HG03575 (cell line): ENCODE results near the gene SPTLC2.
A peak's percentile ranks its signal among the peaks of the same experiment; 100 is the strongest.

Experiments used
- ATAC-seq: cut with Tn5 transposase; IDR thresholded peaks from one replicate; pipeline ENCODE4 v1.9.1; 2021; ENCODE audit not compliant: unreplicated experiment, insufficient number of reproducible peaks, low FRiP score; ENCODE audit errors: extremely low read depth

SPTLC2 gene

DNA sequence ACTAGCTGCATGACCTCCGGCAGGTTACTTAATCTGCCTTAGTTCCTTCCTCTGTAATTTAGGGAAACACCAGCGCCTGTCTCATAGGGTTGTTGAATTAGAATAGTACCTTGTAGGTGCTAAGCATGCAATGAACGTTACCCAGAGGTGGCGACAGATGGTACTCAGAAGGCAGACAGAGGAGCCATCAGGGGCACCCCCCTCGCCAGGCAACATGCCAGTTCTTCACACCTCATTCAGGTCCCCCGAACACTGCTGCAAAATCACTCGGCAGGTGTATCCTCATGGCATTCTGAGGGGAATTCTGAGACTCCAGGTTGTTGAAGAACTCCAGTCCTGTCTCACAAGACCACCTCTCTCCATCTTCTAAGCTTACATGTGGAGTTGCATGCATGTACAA is 127.9 kb downstream of the SPTLC2 start:
- no peak for ATAC-seq

DNA sequence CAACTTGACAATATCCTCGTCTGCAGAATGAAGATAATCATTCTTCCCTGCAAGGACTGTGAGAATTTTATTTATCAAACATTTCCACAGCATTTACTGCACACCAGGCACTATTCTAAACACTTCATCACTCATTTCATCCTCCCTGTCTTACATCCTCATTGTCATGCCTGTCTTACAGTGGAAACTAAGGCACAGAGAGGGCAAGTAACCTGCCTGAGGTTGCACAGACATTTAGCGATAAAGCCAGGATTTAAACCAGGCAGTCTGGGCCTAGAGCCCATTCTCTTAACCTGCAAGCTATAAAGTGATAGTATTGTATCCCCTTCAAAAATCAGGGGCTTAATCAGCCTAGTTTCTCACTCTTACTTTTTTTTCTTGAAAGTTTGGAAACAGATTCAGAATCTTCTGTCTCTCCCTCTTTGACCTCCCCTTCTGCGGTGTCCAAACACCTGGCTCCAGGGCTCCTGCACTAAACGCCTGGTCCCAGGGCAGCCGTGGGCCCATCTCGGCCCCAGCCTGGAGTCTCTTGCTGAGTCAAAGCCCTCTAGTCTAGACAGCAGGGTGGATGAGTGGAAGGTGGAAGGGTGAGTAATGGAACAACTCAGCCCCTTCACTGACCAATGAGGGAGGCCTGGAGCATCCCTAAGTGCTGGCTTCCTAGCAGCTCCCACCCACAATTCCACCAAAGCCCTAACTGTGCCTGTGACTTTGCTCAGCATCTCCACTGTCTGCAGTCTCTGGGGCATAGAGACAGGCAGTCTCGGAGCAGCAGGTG is 130.3 kb downstream of the SPTLC2 start:
- no peak for ATAC-seq

DNA sequence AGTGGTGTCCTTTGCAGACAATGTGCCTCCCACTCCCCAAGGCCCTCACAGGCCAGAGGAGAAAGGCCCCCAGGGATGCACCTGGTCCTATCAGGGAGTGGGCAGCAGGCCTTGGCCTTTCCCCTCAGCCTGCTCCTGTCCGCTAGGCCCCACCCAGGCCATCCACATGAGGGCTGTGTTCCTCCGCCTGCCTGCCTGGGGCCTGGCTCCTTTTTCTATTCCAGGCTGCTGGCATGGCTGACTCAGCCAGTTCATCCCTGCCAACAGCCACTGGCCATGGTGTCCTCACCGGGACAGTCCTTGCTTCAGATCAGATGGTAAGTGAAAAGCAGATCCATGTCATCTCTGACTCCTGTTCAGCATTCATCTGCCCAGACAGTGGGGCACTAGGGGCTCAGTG is 131.2 kb downstream of the SPTLC2 start:
- no peak for ATAC-seq

DNA sequence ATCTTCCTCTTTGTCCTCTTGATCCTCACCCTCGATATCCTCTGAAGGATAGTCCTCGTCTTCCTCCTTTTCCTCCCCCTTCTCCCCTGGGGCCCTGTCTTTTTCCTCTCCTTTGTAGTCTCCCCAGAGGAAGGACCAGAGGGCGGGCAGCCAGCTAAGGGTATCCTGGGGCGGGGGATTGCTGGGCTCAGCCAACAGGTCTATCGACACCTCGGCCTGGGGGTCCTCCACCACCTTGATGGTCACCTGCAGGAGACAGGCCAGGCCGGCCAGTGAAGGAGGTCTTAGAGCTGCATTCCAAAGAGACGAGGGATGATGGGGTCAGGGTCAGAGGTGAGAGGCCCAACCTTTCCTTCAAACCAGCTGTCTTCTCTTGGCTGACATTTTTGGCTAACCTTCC is 134.0 kb downstream of the SPTLC2 start:
- ATAC-seq = no peak

DNA sequence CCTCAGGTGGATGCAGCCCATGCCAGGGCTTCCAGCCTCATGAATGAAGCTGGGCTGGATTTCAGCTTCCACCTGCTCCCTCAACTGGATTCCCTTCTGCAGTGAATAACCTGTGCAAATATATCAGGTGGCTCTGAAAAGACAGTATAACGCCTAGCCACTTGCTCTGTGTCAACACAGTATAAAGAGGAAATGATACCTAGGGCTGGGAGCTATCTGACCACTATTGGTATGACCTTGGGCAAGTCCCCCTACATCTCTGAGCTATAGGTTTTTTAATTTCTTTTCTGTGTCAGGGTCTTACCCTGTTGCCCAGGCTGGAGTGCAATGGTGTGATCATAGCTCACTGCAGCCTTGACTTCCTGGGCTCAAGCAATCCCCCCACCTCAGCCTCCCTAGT is 137.6 kb downstream of the SPTLC2 start:
- peak; percentile 86 for ATAC-seq

DNA sequence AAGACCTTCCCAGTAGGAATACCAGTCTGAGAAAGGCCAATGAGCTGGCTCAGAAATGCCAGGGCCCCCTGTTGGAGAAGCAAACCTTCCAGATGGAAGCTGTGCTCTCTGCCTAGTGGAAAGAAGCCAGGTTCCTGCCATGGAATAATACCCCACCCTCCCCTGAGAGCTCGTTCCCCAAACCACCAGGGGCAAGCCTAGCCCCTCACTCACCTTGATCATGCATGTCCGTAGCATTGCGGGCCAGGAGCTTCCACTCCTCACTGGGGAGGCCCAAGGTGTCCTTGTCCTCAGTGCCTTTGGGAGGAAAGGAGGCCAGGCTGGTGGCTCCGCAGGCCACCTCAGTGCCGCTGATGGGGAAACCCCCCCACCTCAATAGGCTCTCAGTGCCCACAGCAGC is 138.4 kb downstream of the SPTLC2 start:
- ATAC-seq = no peak

DNA sequence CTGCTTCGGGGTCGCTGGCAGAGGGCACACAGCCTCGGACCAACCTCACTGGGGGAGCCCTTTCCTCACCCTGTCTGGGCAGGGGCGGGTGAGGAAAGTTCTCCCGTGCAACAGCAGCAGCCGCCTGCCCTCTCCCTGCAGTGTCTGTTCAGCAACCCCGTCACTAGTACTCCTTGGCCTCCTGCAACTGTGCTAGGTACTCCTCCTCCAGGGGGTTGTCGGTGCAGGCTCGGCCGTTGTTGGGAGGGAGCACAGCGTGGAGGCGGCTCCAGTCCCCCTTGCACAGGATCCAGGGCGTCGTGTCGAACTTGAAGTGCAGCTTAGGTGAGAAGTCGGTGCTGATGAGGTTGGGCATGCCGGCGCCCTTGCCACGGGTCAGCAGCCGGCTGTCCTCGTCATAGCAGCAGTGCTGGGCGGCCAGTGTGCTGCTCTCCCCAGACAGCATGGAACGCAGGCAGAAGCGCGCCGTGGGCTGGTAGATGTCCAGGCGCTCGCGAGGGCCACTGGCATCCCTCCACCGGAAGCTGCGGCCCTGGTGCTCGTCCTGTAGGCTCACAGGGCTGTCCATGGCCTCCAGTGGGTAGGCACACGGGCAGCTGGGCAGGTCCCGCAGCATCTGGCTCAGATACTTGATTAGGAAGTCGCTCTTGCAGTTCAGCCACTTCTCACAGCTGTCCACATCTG is 140.9 kb downstream of the SPTLC2 start:
- no peak for ATAC-seq

DNA sequence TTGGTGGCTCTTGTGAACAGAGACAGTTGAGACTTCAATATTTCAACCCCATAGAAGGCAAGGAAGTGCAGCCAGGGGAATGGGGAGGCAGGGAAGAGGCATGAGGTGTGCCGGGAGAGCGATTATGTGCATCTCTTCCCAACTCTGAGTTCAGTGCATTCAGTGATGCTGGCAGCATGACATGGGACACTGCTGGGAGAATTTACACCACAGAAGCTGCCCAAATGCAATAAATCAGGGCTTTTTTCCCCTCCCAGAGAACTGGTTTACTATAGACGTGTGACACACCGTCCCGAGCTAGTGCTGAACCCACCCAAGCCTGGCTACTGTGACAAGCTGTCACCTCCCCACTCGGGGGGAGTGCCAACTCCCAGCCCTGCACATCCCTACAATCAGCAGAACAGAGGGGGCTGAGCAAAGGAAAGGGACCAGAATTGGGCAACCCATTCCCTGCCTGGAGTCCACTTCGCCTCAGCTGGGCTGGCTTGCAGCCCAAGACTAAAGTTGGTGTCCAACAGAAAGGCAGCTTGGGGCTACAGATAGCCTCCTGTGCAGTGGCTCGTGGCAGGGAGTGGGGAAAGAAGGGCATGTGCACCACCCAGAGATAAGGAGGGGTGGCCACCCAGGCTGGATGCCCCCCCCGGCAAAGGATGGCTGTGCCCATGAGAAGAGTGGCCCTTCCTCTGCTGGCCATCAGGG is 141.8 kb downstream of the SPTLC2 start:
- no peak for ATAC-seq

DNA sequence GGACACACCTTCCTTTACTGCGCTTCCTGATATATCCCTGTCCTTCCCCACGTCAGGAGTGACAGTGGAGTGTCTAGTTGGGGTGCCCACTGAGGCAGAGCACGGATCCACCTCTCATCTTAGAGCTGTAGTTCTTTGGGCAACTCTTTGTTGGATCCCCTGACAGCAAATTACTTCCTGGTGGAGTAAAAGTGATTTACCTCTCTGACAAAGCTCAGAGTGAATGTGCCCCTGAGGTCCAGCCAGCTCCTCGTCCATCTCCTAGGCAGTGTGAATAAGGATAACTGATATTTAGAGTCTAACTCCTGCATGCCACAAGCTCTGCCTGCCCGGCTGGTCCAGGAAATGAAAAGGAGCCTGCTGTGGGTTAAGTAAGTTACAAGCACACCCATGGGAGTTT is 142.5 kb downstream of the SPTLC2 start:
- ATAC-seq = no peak

DNA sequence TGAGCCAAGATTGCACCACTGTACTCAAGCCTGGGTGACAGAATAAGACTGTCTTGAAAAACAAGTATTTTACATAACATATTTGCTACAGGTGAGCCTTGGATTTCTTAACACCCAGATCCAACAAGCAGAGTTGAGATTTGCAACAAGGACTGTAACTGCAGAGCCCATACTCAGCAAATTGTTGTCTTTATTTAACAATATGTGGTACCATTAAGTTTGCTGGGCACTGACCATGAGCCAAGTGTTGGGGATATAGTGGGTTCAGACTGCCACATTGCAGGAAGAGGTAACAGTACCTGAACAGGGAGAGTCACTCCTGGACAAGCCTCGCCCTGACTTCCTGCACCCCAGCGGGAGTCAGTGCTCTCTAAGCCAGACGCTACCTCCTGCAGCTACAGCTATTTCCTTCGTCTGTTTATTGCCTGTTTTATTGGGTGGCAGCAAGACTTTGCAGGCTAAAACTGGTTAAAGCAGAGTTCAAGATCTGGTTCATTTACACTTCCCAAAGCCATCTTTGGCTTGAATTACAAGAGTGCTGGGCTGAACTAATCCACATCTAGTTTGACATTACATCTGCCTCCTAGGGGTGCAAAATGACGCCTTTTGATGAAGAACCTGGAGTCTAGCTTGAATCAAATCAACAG is 146.1 kb downstream of the SPTLC2 start:
- no peak for ATAC-seq

DNA sequence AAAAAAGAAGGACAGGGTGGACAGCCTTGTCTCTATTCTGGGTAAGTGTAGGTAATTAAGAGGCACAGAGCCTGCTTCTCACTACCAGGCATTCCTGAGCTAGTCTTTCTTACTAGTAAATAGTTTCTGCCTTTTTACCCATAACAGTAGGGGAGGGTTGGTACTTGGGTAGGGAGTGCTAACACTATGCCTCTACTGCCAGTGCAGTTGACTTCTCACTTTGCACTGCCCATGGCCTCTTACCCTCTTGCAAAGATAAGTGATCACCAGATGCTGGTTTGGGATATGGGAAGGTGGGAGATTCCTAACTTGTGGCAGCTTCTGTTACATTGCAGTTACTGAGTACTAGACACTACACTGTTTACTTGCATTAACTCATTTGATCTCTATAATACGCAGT is 146.9 kb downstream of the SPTLC2 start:
- ATAC-seq = no peak

DNA sequence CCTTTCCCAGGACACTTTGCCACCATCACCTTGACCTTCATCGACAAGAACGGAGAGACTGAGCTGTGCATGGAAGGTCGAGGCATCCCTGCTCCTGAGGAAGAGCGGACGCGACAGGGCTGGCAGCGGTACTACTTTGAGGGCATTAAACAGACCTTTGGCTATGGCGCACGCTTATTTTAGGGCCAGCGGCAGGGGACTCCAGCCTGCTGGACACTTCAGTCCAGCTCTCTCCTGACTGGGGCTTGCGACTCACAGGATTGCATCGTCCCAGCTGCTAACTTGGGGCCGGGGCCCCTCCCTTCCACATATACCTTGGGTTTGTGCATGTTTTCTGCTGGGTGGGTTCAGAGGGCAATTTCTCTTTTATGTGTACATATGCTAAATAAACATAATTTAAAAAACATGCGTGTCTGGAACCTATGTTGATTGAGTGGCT is 147.4 kb downstream of the SPTLC2 start:
- no peak for ATAC-seq

DNA sequence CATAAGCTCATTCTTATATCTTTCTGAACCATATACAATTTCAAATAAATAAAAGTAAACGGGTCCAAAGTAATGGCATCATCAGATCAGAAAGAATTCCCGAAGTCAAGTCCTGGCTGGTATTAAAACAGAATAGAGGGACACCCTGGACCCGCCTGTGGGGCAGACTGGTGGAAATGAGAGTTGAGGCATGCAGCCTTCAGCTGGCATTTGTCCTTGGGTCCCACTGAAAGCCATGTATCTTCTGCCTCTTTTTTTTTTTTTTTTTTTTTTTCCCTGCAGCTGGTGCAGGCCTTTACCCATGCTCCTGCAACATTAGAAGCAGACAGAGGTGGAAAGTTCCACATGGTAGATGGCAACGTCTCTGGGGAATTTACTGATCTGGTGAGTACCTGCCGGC is 148.6 kb downstream of the SPTLC2 start:
- no peak for ATAC-seq

DNA sequence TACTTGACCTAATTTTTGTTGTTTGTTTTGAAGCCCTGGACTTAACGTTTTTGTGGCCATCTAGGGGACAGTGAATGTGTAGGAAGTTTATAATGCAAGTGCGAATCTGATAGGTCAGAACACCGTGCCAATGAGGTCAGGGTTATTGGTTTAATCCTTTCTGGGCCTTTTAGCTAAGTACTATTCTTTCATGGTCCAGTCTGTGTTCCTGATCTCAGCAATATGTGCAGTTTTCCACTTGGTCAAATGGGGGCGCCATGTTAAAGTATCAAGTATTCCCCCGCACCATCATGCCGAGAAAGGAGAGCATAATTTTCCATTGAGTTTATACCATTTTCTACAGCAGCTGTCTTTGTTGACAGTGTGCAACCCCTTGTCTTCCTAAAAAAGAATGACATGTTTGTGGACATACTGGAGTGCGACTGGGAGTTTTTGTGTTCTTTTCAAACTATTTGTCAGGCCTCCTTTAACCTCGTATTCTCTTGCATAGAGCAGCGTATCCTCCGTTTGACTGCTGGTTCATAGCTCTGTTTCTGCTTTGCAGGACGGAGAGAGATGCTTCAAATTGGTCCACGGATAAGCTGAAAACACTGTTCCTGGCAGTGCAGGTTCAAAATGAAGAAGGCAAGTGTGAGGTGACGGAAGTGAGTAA is 157.2 kb downstream of the SPTLC2 start:
- no peak for ATAC-seq

DNA sequence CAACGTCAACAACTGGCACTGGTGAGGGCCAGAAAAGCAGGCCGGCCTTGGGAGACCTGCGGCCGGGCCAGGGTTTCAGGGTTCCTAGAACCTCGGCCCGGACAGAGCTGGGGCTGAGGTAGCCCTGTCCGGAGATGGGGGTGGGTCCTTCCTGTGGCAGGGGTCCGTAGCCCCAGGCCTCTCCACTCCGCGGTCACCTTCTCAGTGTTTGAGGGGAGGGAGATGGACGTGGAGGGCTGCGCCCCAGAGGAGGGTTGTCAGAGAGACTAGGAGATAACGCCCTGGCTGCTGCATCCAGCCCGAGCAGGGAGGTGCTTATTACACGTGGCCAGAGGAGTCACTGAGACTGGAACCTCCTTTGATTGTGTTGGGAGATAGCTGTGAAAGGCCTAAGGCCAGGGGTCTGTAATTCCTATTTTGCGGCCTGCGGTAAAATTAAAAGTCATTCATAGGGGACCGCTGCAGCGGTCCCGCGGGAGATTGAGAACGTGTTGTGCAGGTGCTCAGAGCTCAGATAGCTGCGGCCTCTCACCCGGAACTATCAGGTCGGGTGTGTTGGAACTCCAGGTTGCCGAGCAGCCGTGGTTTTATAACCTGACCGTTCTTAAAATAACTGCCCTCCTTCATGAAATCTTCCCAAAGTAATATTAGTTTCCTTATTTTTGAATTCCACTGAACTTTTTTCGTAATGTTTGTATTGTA is 158.0 kb downstream of the SPTLC2 start:
- ATAC-seq = no peak

DNA sequence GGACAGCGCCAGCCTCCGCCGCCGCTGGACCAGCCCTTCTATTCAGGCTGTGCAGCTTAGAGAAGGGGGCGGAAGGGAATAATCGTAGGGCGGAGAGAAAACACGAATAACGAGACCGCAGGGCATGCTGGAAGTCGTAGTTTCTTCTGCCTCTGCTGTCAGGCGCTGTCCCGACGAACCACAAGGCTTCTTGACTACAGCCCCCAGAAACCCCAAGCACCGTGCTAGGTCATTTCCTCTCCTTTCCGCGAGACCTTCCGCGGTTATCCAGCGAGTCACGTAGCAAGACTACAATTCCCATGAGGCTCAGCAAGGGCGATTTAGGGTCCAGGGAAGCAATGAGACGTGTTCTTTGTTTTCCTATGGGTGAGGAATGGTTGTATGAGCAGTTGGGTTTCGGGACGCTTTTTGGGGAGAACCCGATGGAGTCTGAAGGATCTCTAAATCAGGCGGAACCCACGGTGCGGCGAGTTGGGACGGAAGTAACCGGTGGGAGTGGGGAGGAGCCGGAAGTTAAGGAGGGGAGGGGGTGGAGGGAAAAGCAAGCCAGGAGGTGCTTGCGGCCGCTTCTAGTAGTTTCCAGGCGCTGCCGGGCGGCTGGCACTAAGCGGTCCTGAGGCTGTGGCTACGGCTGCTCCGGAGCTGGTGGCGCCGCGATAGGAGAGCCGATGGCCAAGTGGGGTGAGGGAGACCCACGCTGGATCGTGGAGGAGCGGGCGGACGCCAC is 158.8 kb downstream of the SPTLC2 start, which contains the start of the genes AHSA1 and VIPAS39:
AHSA1 (plus strand) TSS at position 572 of the 727 bp plus-strand sequence; CDS start at position 669, 97 bp downstream.
VIPAS39 (minus strand) TSS at position 80 of the 727 bp plus-strand sequence. CDS start 3,499 bp downstream, outside the sequence.
- peak; percentile 80 for ATAC-seq

DNA sequence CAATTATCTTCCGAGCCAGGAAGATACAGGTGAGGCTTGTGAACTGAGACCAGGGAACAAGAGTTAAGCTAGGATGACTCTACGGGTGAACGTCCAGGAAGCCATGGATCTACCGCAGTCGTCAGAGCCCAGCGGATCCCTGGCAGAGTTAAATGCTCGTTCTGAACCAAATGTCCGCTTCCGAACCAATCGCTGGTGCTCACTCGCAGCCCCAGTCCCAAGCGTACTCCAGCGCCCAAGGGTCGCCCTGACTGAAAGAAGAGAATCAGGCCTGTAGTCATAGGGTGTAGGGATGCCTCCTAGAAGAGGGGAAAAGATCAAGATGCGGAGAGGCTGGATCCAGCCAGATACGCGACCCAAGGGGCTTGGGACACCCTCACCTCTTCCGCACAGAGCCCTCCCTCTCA is 159.3 kb downstream of the SPTLC2 start:
- ATAC-seq = no peak
